Measurements from ENCODE around the gene WNT8B.

WNT8B gene

DNA sequence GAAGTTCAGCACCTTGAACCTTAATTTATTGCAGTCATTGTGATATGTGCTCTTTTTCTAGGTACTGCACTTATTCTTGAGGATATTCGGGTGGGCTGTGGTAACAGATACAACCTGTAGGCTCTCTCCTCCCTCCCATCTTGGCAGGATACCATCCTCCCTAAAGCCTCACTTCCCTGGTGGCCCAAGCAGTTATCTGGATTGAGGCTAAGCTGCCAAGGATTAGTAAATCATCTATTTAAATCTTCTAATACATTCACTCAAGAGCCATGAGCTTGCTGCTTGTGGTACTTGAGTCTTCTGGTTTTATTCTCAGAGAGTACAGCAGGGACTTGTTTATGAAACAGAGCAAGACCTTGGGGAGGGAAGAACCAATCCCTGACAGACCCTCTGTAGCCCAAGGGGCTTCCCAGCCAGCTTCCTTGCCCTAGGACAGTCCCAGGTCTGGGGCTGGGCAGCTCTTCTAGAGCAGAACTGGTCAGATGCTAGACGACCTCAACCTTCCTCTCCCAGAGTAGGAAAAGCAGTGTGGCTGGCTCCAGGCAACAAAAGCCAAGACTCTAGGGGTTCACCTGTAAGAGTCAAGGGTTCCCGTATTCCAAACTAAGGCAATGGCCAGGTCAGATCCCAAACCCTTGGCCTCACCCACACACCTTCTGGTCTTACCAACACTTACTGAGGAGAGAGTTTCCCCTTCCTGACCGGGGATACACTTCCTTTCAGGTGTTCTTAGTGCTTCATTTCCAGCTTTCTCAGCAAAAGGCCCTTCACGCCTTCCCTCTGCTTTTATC, 21.3 kb downstream of the WNT8B start:
- no peak for DNase-seq (ENCODE audit: low read depth in 3 of 3, low spot score in 1 of 3)

- no peak for DNase-seq (ENCODE audit: low read depth in 3 of 3, low spot score in 1 of 3)
Observed at GRCh38 chr10:100485366-100485765, 22.6 kb downstream of the WNT8B start.

DNA sequence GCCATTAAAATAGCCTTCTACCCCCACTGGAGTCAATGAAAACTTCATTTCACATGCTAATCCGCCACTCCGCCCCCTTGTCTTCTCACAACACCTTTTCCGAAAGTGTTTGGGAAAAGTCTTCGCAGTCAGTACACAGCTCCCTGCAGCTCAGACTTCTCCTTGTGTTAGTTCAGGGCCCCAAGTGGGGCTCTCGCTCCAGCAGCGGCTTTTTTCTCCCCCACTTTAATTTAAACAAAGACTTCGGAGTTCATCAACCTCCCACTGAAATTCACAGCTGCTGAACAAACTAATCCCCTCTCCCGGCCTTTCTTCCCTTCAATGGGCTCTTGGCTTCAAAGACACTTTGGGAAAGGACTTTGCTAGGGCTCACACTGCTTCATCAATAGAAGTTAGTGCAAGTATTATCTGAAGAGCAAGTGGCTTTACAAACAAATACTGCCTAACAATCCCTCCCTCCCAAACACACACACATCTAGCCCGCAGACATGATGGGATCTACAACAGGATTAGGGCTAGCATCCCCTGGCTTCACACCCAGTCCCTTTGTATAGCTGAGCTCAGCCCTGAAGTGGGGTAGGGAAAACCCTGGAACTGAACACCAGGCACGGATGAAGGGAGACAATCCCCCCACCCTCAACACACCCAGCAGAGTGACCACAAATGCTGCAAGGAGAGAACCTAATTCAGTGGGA, 23.1 kb downstream of the WNT8B start:
- DNase-seq (ENCODE audit: low read depth in 3 of 3, low spot score in 1 of 3): no peak

DNA sequence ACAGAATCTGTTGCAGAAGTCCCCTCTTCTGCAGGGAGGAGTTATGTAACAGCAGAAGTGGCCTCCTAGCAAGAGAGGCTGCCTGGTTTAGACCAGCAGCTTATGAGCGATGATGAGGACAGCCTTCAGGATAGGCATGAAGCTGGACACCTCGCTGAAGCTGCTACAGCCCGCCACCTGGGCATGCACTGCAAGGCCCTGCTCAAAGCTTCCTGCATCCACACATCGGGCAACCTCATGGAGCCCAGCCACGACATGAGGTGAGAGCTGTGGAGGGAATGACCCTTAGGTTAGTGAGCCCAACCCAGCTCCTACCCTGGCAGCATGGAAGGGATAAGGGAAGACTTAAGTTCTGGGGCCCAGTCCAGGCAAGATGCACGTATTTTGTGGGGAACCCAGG, 24.7 kb downstream of the WNT8B start:
- no peak for DNase-seq (ENCODE audit: low read depth in 3 of 3, low spot score in 1 of 3)

GRCh38 chr10:100489396-100489795, 26.6 kb downstream of the WNT8B start:
- no peak for DNase-seq (ENCODE audit: low read depth in 3 of 3, low spot score in 1 of 3)

- no peak for DNase-seq (ENCODE audit: low read depth in 3 of 3, low spot score in 1 of 3)
Observed at GRCh38 chr10:100490531-100490930, 27.7 kb downstream of the WNT8B start.

- no peak for DNase-seq (ENCODE audit: low read depth in 3 of 3, low spot score in 1 of 3)
Observed at GRCh38 chr10:100496567-100496966, 33.8 kb downstream of the WNT8B start.

GRCh38 chr10:100498059-100498458, 35.2 kb downstream of the WNT8B start:
- DNase-seq (ENCODE audit: low read depth in 3 of 3, low spot score in 1 of 3): no peak

DNA sequence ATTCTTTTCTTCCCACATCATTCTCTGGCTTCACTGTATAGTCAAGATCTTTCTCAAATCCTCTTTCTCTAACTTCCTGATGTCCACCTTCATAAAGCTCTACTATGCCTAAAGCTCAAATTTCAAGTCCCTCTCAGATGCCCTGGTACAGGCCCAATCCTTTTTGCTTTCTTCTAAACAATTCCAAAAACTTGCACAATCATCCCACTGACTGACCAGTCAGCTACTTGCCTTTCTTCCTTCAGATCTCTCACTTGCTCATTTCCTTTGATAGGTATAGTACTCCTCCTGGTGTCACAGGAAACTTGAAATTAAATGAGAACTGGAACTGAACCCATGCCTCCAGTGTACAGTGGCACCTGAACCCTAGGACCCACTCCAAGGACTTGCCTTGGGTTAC, 38.6 kb downstream of the WNT8B start:
- no peak for DNase-seq (ENCODE audit: low read depth in 3 of 3, low spot score in 1 of 3)

DNA sequence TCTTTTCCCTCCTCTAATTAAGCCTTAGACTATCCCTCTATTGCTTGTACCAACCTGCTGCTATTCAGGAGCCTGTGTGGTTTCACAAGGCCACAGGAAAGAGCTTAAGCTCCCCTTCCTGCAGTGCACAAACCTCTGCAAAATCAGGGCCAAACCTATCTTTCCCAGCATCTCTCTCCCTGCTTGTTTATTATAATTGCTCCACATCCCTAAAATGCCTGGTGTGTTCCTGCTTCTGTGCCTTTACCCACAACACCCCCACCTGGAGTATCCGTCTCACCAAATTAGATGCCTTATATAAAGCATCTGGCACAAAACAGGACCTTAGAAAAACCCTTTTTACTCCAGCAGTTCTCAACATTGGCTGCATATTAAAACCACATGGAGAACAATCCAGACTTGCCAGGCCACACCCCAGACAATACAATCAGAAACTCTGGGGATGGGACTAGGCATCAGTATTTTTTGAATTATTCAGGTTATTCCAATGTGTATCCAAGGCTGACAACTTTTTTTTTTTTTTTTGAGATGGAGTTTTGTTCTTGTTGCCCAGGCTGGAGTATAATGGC, 40.2 kb downstream of the WNT8B start:
- DNase-seq (ENCODE audit: low read depth in 3 of 3, low spot score in 1 of 3): no peak

DNA sequence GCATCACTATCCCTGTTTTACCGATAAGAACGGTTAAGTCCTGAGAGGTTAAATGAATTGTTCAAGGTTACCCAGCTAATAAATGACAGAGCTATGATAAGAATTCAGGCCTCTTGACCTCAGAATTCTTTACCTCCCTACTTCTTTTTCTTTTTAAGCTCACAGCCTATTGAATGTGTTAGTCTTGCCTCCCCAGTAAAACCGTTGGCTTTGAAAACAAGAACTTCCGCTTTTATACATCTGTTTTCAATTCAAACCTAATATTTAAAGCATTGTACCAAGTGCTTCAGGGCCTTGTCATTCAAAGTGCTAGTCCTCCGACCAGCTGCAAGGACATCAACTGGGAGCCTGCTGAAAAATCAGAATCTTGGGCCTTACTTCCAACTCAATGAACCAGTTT, 41.3 kb downstream of the WNT8B start:
- no peak for DNase-seq (ENCODE audit: low read depth in 3 of 3, low spot score in 1 of 3)

DNA sequence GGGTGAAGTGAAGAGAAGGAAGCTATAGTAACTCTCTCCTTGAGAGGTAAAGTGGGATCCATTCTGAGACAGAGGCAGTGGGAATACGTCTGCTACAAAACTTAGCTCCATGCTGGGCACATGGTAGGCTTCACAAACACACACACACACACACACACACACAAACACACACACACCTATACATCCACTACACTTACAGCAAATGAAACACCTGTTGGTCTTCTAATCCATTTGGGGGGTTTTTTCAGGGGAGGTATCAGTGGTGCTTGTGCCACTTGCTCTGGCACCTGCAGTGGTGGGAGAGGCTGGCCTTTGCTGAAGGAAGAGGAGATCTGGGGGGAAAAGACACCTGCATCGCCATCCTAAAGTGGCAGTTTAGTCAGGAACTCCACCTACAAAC, 42.4 kb downstream of the WNT8B start:
- DNase-seq (ENCODE audit: low read depth in 3 of 3, low spot score in 1 of 3): no peak

GRCh38 chr10:100506596-100507356, 44.0 kb downstream of the WNT8B start:
- DNase-seq (ENCODE audit: low read depth in 3 of 3, low spot score in 1 of 3): no peak

DNA sequence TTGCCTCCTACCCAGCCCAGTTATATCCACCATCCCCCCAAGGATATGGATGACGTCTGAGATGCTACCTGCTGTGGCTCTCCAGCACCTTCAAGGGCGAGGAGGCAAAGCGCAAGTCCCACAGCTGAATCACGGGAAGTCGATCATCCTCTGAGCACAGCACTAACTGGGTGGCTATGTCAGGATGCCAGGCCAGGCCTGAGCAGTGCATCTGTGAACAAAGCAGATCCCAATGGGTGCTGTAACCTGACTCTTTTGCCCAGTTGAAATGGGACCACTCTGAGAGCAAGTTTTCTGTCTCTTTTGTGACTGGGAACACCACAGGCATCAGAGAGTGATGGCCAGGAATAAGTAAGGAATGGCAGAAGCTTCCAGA, 44.5 kb downstream of the WNT8B start:
- DNase-seq (ENCODE audit: low read depth in 3 of 3, low spot score in 1 of 3): no peak

DNA sequence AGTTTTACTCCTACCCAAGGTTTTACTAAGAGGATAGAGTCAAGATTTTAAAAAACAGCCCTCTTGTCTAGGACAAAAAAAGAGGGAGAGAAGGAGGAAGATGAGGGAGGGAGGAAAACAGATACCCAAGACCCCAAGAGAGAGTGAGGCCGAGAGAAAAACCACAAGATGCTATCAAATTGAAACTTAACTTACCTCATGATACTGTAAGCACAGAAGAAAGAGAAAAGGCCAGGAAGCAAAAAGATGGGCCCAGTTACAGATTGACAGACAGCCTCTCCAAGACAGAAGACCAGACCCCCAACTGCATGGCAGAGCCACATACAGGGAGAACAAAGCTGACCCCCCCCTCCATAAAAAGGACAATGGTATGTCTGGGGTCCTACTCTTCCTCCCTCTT, 45.5 kb downstream of the WNT8B start:
- DNase-seq (ENCODE audit: low read depth in 3 of 3, low spot score in 1 of 3): no peak

DNA sequence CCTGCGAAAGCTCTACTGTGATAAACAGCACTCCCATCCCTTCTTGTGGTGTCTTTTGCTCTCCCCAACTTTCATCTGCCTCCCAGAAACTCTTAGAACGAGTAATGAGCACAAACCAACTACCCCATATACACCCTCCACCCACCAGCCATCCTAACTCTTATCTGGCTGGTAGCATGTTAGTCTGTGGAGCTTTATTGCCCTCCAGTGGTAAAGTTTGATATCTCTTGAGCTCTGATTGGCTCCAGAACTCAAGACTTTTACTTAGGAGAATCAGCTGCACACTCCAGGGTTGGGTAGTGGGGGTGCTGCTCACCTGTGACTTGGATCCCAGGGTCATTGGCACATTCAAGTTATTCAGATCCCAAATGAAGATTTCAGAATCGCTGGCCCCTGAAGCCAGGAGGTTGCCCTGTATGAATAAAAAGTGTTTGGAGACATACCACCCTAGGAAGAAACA, 45.9 kb downstream of the WNT8B start:
- DNase-seq (ENCODE audit: low read depth in 3 of 3, low spot score in 1 of 3): no peak

GRCh38 chr10:100509241-100509840, 46.5 kb downstream of the WNT8B start:
- DNase-seq (ENCODE audit: low read depth in 3 of 3, low spot score in 1 of 3): no peak

DNA sequence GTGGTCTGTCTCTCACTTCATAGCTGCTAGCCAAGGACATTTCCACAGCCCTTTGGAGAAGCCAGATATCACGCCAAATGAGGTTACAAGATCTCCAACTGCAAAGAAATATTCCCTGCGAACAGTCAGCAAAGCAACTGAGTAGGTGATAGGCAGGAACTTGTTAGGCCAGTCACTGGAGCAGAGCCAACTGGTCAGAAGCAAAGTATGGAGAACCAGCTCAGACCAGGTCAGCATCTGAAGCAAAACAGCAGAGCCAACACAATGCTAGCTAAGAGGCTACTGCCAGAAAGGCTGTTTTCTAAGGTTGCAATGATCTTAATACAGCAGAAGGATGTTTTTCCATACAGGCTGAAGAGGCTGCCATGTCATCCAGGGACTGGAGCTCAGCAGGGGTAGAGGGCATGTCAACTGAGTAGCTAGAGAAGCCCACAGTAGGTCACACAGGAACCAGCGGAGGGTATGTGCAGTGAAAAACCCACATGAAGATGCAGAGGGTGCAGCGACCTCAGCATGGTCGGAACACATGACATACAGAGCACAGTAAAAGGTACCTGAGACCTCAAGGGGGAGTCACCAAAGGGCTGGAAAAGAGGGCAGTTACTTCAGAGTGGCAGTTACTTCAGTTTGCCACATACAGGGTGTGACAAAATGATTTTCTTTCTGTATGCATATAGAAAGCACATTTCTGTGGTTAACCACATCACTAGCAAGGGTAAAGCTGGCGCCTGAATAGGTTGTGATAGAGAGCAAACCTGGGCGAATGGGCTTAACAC, 47.9 kb downstream of the WNT8B start:
- DNase-seq (ENCODE audit: low read depth in 3 of 3, low spot score in 1 of 3): peak in 1 of 3 donors; percentile 24

DNA sequence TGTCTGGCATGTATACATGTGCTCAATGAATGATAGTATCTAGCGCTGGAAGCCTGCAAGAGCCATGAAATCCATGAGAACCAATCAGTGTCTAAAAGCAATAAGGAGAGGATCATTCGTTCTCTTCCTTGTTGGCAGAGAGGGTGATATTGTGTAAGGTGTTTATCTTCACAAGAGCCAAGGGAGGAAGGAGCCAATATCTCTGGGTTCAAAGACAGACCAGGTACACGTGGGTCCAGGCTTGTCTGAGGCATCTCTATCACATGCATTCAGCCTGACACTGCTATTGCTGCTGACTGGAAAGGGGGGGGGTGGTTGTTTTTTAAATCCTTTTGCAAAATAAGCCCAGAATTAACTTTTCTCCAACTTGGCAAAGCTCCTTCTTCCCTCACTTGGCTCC, 52.8 kb downstream of the WNT8B start:
- DNase-seq (ENCODE audit: low read depth in 3 of 3, low spot score in 1 of 3): no peak

DNA sequence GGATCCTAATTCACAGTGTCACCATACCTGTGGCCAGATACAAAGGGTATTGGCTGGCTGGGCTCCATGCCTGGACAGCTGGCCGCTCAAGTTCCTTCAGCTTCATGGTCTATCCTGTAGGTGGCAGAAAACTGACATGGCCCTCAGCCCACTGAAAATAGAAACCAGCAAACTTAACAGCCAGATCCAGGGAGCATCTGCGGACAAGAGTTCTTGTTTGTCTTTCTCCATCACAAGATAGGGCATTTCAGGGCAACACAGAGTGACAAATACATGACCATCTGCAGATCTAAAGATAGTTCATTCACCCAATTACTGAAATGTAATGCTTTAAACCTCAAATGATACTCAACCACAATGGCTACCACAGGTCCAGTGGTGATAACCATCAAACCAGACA, 54.0 kb downstream of the WNT8B start:
- DNase-seq (ENCODE audit: low read depth in 3 of 3, low spot score in 1 of 3): no peak
